AG09309 (cell line): ENCODE results near the gene PGAM1.

ENCODE experiments used
- DNase-seq: peaks from one replicate; pipeline ENCODE4 v3.0.0-alpha.2; 2010; ENCODE audit warnings: low read depth
- H3K4me3 ChIP-seq: 2 replicates; pipeline ENCODE4 v1.5.1; 2011; ENCODE audit warnings: mild to moderate bottlenecking, low read depth, low read length, moderate library complexity; ENCODE audit not compliant: control insufficient read depth
- TF ChIP-seq, protein P1 (sequence below): IDR thresholded peaks from 2 replicates; pipeline ENCODE4 v1.5.1; 2011; ENCODE audit warnings: mild to moderate bottlenecking, low read depth, low read length, inconsistent platforms; ENCODE audit not compliant: insufficient read depth, control insufficient read depth; ENCODE audit errors: missing control alignments

PGAM1 gene

GRCh38 chr10:97452352-97452751, 26.4 kb downstream of the PGAM1 start:
- H3K4me3 ChIP-seq = no peak overlapping the region
- DNase-seq = no peak
- TF ChIP-seq, protein P1, sequence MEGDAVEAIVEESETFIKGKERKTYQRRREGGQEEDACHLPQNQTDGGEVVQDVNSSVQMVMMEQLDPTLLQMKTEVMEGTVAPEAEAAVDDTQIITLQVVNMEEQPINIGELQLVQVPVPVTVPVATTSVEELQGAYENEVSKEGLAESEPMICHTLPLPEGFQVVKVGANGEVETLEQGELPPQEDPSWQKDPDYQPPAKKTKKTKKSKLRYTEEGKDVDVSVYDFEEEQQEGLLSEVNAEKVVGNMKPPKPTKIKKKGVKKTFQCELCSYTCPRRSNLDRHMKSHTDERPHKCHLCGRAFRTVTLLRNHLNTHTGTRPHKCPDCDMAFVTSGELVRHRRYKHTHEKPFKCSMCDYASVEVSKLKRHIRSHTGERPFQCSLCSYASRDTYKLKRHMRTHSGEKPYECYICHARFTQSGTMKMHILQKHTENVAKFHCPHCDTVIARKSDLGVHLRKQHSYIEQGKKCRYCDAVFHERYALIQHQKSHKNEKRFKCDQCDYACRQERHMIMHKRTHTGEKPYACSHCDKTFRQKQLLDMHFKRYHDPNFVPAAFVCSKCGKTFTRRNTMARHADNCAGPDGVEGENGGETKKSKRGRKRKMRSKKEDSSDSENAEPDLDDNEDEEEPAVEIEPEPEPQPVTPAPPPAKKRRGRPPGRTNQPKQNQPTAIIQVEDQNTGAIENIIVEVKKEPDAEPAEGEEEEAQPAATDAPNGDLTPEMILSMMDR = no peak

DNA sequence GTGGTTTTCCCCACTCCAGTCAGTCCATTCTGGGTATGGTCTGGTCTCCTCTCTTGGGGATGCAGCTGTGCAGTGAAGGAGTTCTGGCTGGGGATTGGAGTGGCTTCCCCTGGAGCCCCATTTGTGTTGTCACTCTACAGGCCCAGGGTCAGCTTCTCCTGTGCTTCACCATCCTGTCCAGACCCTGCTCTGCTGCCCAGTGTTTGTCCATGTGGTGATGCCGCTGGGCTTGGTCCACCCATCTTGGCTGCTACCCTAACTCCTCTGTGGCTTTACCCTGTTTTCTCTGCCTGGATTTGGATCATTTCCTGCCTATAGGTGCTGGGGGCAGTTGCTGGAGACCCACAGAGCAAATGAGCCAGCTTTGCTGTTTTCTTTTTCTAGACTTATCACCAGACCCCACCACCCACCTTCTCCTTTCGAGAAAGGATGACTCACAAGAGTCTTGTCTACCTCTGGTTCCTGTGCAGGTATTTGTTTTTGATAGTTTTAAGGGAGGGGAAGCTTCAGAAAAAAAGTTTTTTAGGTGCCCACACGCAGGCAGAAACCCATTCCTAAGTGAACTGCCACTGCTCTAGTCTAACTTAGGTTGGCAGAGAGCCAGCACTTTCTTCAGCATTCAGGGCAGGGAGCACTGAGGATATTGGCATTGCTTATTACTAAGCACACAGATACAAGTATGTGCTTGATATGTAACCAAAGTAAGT, 28.5 kb downstream of the PGAM1 start:
- DNase-seq = no peak
- TF ChIP-seq, protein P1 = no peak
- no peak overlapping the region for H3K4me3 ChIP-seq

DNA sequence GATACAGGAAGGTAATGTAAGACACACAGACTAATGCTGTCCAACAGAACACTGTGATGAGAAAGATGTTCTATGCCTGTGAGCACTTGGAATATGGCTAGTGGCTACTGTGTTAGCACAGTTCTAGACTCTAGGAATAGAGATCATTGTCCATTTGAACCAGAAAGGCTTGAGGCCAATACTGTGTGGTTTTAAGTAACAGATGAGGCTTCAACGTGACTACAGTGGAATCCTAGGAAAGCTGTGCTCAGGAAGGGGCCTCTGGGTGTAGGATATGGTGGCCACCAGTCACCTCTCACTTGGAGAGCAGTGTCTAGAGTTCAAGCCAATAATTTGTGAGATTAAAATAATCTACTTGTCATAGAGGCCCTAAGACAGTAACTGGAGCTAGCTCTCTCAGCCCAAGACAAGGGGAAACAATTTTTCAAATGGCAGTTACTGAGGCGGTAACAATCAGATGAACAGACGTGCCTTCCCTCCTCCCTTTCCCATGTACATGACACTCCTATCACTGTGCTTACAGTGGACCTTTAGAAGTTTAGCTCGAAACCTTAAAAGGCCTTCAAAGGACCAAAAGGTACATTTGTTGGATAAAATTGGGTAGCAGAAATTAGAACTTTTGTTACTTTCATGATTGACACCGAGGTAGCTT, 30.2 kb downstream of the PGAM1 start:
- TF ChIP-seq, protein P1 = no peak
- DNase-seq = no peak
- H3K4me3 ChIP-seq = no peak overlapping the region

DNA sequence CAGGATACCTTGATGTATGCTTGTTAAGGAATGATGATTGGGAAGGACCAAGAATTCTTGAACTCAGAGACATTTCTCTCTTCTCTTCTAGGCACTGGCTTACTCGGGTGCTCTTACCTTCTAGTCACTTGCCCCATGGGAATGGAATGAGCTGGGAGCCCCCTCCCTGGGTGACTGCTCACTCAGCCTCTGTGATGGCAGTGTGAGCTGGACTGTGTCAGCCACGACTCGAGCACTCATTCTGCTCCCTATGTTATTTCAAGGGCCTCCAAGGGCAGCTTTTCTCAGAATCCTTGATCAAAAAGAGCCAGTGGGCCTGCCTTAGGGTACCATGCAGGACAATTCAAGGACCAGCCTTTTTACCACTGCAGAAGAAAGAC, 30.7 kb downstream of the PGAM1 start:
- no peak overlapping the region for H3K4me3 ChIP-seq
- TF ChIP-seq, protein P1 = no peak
- no peak for DNase-seq

GRCh38 chr10:97459111-97459510, 33.1 kb downstream of the PGAM1 start:
- TF ChIP-seq, protein P1 = no peak
- H3K4me3 ChIP-seq = no peak overlapping the region

DNA sequence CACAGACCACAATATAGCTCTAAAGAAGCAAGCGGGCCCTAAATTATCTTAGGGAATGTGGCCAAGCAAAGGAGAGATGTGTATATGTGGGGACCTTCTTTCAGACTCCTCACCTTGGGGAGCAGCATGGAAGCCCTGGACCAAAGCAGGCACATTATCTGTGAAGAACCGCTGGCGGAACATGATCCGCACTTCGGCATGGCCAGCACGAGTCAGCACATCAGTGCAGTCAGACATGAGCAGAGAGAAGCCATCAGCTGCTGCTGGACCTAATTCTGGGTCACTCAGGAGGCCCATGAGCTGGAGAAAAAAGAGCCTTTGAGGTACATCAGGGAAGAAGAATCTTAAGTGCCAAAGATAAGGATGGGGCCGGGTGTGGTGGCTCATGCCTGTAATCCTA, 33.9 kb downstream of the PGAM1 start:
- TF ChIP-seq, protein P1 = no peak
- no peak for DNase-seq
- H3K4me3 ChIP-seq = no peak overlapping the region

More at GRCh38 chr10:97459111-97459510, 33.1 kb downstream of the PGAM1 start:
- no peak for DNase-seq
